K562 (cell line): ENCODE measurements around the gene APOBEC3A. TPM values are rescaled to one million over a fixed set of nuclear protein-coding genes. Genes with fewer than 3 reads are reported as not detected.

Experiments
- ATAC-seq: fragments of 200-7000 bp; cut with Tn5 transposase; 3 replicates; pipeline ENCODE4 v1.9.1; 2020; ENCODE audit warnings: moderate library complexity
- BruUV-seq: library from RNA; stranded (reverse); fragments of 400-500 nt; replicated peaks from 2 replicates; lab custom pipeline; 2021; lab: Mats Ljungman, UMichigan
- CTCF ChIA-PET: fragments of 300-600 bp; formaldehyde crosslinking; extraction: SDS; loops from one replicate; lab custom pipeline; 2021; ENCODE audit warnings: low intra/inter-chr PET ratio; lab: Yijun Ruan, JAX
- POLR2A ChIA-PET: fragments of 300-600, 350-650 bp; sonication (Branson Sonifier 250); formaldehyde crosslinking; extraction: SDS; loops from one replicate; lab custom pipeline; 2021; ENCODE audit warnings: antibody characterized with exemption, inconsistent platforms; lab: Yijun Ruan, JAX
- DNase-seq, 4 experiments: peaks; one replicate each; pipeline versions ENCODE4 v3.0.0 to v3.0.0-alpha.2; 2011 to 2018; ENCODE audit warnings: low spot score in 3 of 4, mixed read lengths in 3 of 4; ENCODE audit errors: extremely low read depth in 1 of 4
- FAIRE-seq: peaks from 2 replicates; lab custom pipeline; 2011; peaks lifted over from hg19 to GRCh38; lab: Jason Lieb, UNC
- H2AFZ ChIP-seq: 2 replicates; pipeline ENCODE4 v1.6.0; 2011; ENCODE audit warnings: low read depth, low read length, control low read depth, inconsistent platforms
- H3K27ac ChIP-seq: fragments of 200-600 bp; 3 replicates; pipeline ENCODE4 v1.8.0; 2011; ENCODE audit warnings: low read depth, mild to moderate bottlenecking, control low read depth, inconsistent platforms, low read length, moderate library complexity, mixed read lengths; ENCODE audit errors: extremely low read depth
- H3K27me3 ChIP-seq, 2 experiments: fragments of 300-600 bp in 1 of 2; 2 replicates in 1 of 2; 3 replicates in 1 of 2; pipeline versions ENCODE4 v1.6.0 to v1.8.0; 2011; ENCODE audit warnings: inconsistent platforms in 2 of 2, low read length in 2 of 2, mild to moderate bottlenecking in 1 of 2, mixed read lengths in 1 of 2, moderate library complexity in 1 of 2; ENCODE audit not compliant: control insufficient read depth in 2 of 2, insufficient read depth in 2 of 2
- H3K36me3 ChIP-seq: fragments of 300-600 bp; 3 replicates; pipeline ENCODE4 v1.8.0; 2011; ENCODE audit warnings: mild to moderate bottlenecking, low read length, inconsistent platforms; ENCODE audit not compliant: control insufficient read depth, insufficient read depth
- H3K4me1 ChIP-seq, 2 experiments: fragments of 200-600 bp in 1 of 2; replicated peaks in 1 of 2; 2 replicates in 1 of 2; 3 replicates in 1 of 2; pipeline versions ENCODE4 v1.5.1 to v1.8.0; 2011; ENCODE audit warnings: inconsistent platforms in 2 of 2, low read length in 2 of 2, mild to moderate bottlenecking in 1 of 2, mixed read lengths in 1 of 2, moderate library complexity in 1 of 2; ENCODE audit not compliant: control insufficient read depth in 2 of 2, insufficient read depth in 2 of 2
- H3K4me2 ChIP-seq: 2 replicates; pipeline ENCODE4 v1.6.1; 2011; ENCODE audit warnings: low read length, control low read depth, inconsistent platforms, mixed read lengths; ENCODE audit not compliant: insufficient read depth
- H3K4me3 ChIP-seq: fragments of 200-600 bp; sonication (generic), shearing (Covaris generic); 2 replicates; pipeline ENCODE4 v1.5.1; 2016; ENCODE audit warnings: control low read depth, inconsistent platforms
- H3K79me2 ChIP-seq: fragments of 200-600 bp; 3 replicates; pipeline ENCODE4 v1.8.0; 2011; ENCODE audit warnings: low read length, inconsistent platforms; ENCODE audit not compliant: control insufficient read depth, insufficient read depth
- H3K9ac ChIP-seq, 2 experiments: 2 replicates each; pipeline versions ENCODE4 v1.6.0 to v1.6.1; 2011; ENCODE audit warnings: low read depth in 2 of 2, low read length in 2 of 2, control low read depth in 1 of 2, inconsistent platforms in 1 of 2, mild to moderate bottlenecking in 1 of 2, mixed read lengths in 1 of 2; ENCODE audit not compliant: insufficient read depth in 1 of 2
- H3K9me1 ChIP-seq: one replicate; pipeline ENCODE4 v1.6.0; 2011; ENCODE audit warnings: inconsistent platforms, mild to moderate bottlenecking, low read length, moderate library complexity; ENCODE audit not compliant: control insufficient read depth, insufficient read depth
- H3K9me3 ChIP-seq: replicated peaks from 2 replicates; pipeline ENCODE4 v1.5.1; 2011; ENCODE audit warnings: low read depth, low read length, inconsistent platforms; ENCODE audit not compliant: control insufficient read depth, insufficient read depth
- H4K20me1 ChIP-seq: replicated peaks from 2 replicates; pipeline ENCODE4 v1.6.1; 2011; ENCODE audit warnings: low read length, inconsistent platforms, mixed read lengths; ENCODE audit not compliant: control insufficient read depth, insufficient read depth
- CBFA2T3 ChIP-seq: fragments of 450-650 bp; IDR thresholded peaks from 2 replicates; pipeline ENCODE4 v1.6.1; 2017
- EGR1 ChIP-seq: fragments of 450-650 bp; conservative IDR thresholded peaks from 2 replicates; pipeline ENCODE4 v1.6.1; 2017; ENCODE audit warnings: mild to moderate bottlenecking
- ELF2 ChIP-seq: fragments of 250-450 bp; sonication (Bioruptor Pico); IDR thresholded peaks from 2 replicates; pipeline ENCODE4 v1.5.0; 2021; ENCODE audit warnings: mild to moderate bottlenecking
- MECOM ChIP-seq: fragments of 250-450 bp; sonication (Bioruptor Pico); IDR thresholded peaks from 2 replicates; pipeline ENCODE4 v1.8.0; 2022; ENCODE audit warnings: inconsistent platforms
- U2AF1 ChIP-seq: fragments of 200-400 bp; formaldehyde crosslinking; optimal IDR thresholded peaks from 2 replicates; pipeline ENCODE3; 2017; ENCODE audit warnings: mild to moderate bottlenecking, low read depth, low read length, moderate library complexity
- WGBS: fragments of 100-300 bp; shearing (Covaris generic); methylation state at CpG from one replicate; pipeline ENCODE4 v1.1.6; 2016; ENCODE audit warnings: low coverage, mixed read lengths; ENCODE audit not compliant: insufficient coverage; ENCODE audit errors: missing lambda C conversion rate; 5-methylcytosine and 5-hydroxymethylcytosine counted together
- in situ Hi-C: fragments of 300-500 bp; cut with MboI; formaldehyde crosslinking; loops from 4 replicates; pipeline ENCODE4 v1.15.0; 2018; ENCODE audit warnings: inconsistent platforms, mixed read lengths
- intact Hi-C: fragments of 100-400 bp; cut with micrococcal nuclease; formaldehyde crosslinking; loops from 2 replicates; pipeline ENCODE4 v1.14.2; 2022
- polyA plus RNA-seq, 8 experiments: library from polyadenylated mRNA; depleted of rRNA in 4 of 8; stranded (reverse) in 5 of 8; unstranded in 3 of 8; fragments of >200 nt; fragmentation: Nextera tagmentation in 2 of 8; fragmentation: Illumina TruSeq in 1 of 8; extraction: Ambion mirVana in 2 of 8; extraction: Trizol in 1 of 8; gene quantifications; 2 replicates each; pipeline versions ENCODE4 v1.2.1 to v1.2.3, GENCODE V29; 2011 to 2014; ENCODE audit warnings: inconsistent platforms in 1 of 8, missing spikeins in 1 of 8
- total RNA-seq, 7 experiments: library from RNA; depleted of rRNA in 6 of 7; stranded (reverse); fragments of >200 nt in 6 of 7; fragmentation: Illumina TruSeq in 2 of 7; extraction: Trizol in 2 of 7; gene quantifications; 2 replicates each; pipeline versions ENCODE4 v1.2.1 to v1.2.3, GENCODE V29; 2011 to 2021; ENCODE audit warnings: low replicate concordance in 1 of 7
- TF ChIP-seq, protein P1 (sequence below), 2 experiments: fragments of 450-650 bp in 1 of 2; sonication (generic) in 1 of 2; formaldehyde crosslinking in 1 of 2; IDR thresholded peaks in 1 of 2; conservative IDR thresholded peaks in 1 of 2; 2 replicates each; pipeline versions ENCODE4 v1.6.1 to v1.8.1; 2016 to 2023; ENCODE audit warnings: mild to moderate bottlenecking in 2 of 2, moderate library complexity in 2 of 2, inconsistent platforms in 1 of 2, missing genetic modification reagents in 1 of 2
- TF ChIP-seq, protein P2 (sequence below): sonication (generic); formaldehyde crosslinking; IDR thresholded peaks from 2 replicates; pipeline ENCODE4 v1.8.0; 2022; ENCODE audit warnings: mild to moderate bottlenecking, missing genetic modification reagents

APOBEC3A gene
- total and polyA plus RNA-seq, 9 of the 15 experiments (the other 6 are each of a cell fraction or from before 2014, with no cell fraction given): 0.04 TPM; not detected in 8

- TF ChIP-seq, protein P1, sequence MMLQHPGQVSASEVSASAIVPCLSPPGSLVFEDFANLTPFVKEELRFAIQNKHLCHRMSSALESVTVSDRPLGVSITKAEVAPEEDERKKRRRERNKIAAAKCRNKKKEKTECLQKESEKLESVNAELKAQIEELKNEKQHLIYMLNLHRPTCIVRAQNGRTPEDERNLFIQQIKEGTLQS (IDR thresholded peaks at IDR 0.05): peak; percentile 40; the same call in 1 of the 2 replicates
- TF ChIP-seq, protein P1 (CRISPR knock-in tag; conservative IDR thresholded peaks at IDR 0.05): no peak
- TF ChIP-seq ELF2 (CRISPR knock-in tag): no peak
- TF ChIP-seq, all 486 proteins: peak for 1
- Histone ChIP-seq H4K20me1 (no peaks in the 10 kb centered on the region), H3K9ac (peak overlapping the region in 1 of 2 experiments; percentile 76; a peak in 1 of 4 replicates), H3K27ac (no peak overlapping the region), H3K27me3 (peaks cover 0 to 26% of the 10 kb centered on the region in 2 experiments; a peak in 3 of 5 replicates), H3K4me1 (peaks cover 10 to 37% of the 10 kb centered on the region in 2 experiments; a peak in 4 of 5 replicates), H2AFZ (no peak overlapping the region), H3K36me3 (no peaks in the 10 kb centered on the region), H3K79me2 (no peaks in the 10 kb centered on the region), H3K9me1 (no peaks in the 10 kb centered on the region), H3K4me3 (no peak overlapping the region), H3K9me3 (no peaks in the 10 kb centered on the region), H3K4me2 (peak overlapping the region; percentile 41; the same call in 1 of the 2 replicates)
- WGBS: 4% methylated on average over 5 of the region's 5 CpGs
- CTCF ChIA-PET: no interaction called here
- BruUV-seq: no TSS peak
- POLR2A ChIA-PET: interaction anchor here (0.6 to 0.7 kb wide), 2 partner anchors 39 to 65 kb away, joined by 3 to 5 read pairs; no protein-coding TSS in a partner anchor
- DNase-seq: peak in 2 of 4 experiments; percentile 15 to 26
- in situ Hi-C loops (no loop called here), intact Hi-C loops (no loop called here)
- peak; percentile 51 for ATAC-seq
- FAIRE-seq: no peak
Observed at GRCh38 chr22:38966380-38966702, 8.9 kb downstream of the APOBEC3A start.

DNA sequence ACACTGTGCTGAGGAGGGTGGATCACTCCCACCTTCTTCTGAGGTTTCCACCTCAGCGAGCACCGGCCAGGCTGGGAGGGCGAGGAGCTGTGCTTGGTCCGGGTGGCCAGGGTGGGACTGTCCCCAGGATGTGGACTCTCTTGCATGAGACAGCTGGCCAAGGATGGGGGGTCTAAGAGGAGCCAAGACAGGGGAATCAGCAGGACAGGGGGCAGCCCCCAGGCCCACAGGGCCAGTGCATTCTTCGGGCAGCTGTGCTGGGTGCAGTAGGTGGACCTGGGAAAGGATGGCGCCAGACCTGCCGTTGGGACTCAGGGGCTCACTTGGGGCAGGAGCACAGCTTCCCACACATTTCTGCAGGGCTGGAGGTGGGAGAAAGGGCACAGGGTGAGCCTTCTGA, 9.5 kb downstream of the APOBEC3A start:
- in situ Hi-C loops (no loop called here), intact Hi-C loops (no loop called here)
- BruUV-seq: no TSS peak
- Histone ChIP-seq H3K4me3 (no peak overlapping the region), H3K27ac (no peak overlapping the region), H3K36me3 (no peaks in the 10 kb centered on the region), H3K9me3 (no peaks in the 10 kb centered on the region), H3K4me1 (peaks cover 10 to 37% of the 10 kb centered on the region in 2 experiments; a peak in 4 of 5 replicates), H3K9me1 (no peaks in the 10 kb centered on the region), H3K4me2 (no peak overlapping the region), H2AFZ (no peak overlapping the region), H3K9ac (no peak overlapping the region), H3K27me3 (peaks cover 0 to 31% of the 10 kb centered on the region in 2 experiments; a peak in 3 of 5 replicates), H4K20me1 (no peaks in the 10 kb centered on the region), H3K79me2 (no peaks in the 10 kb centered on the region)
- ATAC-seq (no peak), FAIRE-seq (no peak), DNase-seq (no peak)
- 56% methylated on average over 5 of the region's 7 CpGs for WGBS
- POLR2A ChIA-PET: interaction anchor here (0.6 to 0.7 kb wide), 2 partner anchors 40 to 66 kb away, joined by 3 to 5 read pairs; no protein-coding TSS in a partner anchor
- CTCF ChIA-PET: interaction anchor here (0.5 kb wide), 1 partner anchor 36 kb away, joined by 4 read pairs; no protein-coding TSS in a partner anchor
- TF ChIP-seq MECOM (CRISPR knock-in tag) (no peak), EGR1 (no peak), CBFA2T3 (no peak), U2AF1 (no peak)
- TF ChIP-seq, protein P2, sequence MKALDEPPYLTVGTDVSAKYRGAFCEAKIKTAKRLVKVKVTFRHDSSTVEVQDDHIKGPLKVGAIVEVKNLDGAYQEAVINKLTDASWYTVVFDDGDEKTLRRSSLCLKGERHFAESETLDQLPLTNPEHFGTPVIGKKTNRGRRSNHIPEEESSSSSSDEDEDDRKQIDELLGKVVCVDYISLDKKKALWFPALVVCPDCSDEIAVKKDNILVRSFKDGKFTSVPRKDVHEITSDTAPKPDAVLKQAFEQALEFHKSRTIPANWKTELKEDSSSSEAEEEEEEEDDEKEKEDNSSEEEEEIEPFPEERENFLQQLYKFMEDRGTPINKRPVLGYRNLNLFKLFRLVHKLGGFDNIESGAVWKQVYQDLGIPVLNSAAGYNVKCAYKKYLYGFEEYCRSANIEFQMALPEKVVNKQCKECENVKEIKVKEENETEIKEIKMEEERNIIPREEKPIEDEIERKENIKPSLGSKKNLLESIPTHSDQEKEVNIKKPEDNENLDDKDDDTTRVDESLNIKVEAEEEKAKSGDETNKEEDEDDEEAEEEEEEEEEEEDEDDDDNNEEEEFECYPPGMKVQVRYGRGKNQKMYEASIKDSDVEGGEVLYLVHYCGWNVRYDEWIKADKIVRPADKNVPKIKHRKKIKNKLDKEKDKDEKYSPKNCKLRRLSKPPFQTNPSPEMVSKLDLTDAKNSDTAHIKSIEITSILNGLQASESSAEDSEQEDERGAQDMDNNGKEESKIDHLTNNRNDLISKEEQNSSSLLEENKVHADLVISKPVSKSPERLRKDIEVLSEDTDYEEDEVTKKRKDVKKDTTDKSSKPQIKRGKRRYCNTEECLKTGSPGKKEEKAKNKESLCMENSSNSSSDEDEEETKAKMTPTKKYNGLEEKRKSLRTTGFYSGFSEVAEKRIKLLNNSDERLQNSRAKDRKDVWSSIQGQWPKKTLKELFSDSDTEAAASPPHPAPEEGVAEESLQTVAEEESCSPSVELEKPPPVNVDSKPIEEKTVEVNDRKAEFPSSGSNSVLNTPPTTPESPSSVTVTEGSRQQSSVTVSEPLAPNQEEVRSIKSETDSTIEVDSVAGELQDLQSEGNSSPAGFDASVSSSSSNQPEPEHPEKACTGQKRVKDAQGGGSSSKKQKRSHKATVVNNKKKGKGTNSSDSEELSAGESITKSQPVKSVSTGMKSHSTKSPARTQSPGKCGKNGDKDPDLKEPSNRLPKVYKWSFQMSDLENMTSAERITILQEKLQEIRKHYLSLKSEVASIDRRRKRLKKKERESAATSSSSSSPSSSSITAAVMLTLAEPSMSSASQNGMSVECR (CRISPR knock-in tag): no peak
